HT1080 (cell line): Measurements from ENCODE around the gene ZNF614. TPM values are rescaled to one million over a fixed set of nuclear protein-coding genes. Genes with fewer than 3 reads are reported as not detected.
"Not testable (repeated sequence)": the region's sequence is repeated elsewhere in the genome, so short reads cannot be mapped to it uniquely, and the experiment has no call there.

Source experiments
- DNase-seq: peaks from one replicate; pipeline ENCODE4 v3.0.0-alpha.2; 2015; ENCODE audit warnings: low read depth
- polyA plus RNA-seq, 2 experiments: library from polyadenylated mRNA; depleted of rRNA; stranded (reverse); fragments of >200 nt; gene quantifications; 2 replicates each; pipeline ENCODE4 v1.2.3, GENCODE V29; 2015
- total RNA-seq: library from RNA; depleted of rRNA; stranded (reverse); fragments of >200 nt; shearing (Covaris generic); gene quantifications from 2 replicates; pipeline ENCODE4 v1.2.3, GENCODE V29; 2014; rRNA removed

Gene ZNF614
- total RNA-seq: 8.9 and 9.1 TPM in 2 replicates
- 5.8 and 7.3 TPM in 2 replicates for polyA plus RNA-seq (2015; cell fraction: cytosol; rRNA removed)
- 6.1 and 6.9 TPM in 2 replicates for polyA plus RNA-seq (2015; cell fraction: nucleus; rRNA removed)

DNA sequence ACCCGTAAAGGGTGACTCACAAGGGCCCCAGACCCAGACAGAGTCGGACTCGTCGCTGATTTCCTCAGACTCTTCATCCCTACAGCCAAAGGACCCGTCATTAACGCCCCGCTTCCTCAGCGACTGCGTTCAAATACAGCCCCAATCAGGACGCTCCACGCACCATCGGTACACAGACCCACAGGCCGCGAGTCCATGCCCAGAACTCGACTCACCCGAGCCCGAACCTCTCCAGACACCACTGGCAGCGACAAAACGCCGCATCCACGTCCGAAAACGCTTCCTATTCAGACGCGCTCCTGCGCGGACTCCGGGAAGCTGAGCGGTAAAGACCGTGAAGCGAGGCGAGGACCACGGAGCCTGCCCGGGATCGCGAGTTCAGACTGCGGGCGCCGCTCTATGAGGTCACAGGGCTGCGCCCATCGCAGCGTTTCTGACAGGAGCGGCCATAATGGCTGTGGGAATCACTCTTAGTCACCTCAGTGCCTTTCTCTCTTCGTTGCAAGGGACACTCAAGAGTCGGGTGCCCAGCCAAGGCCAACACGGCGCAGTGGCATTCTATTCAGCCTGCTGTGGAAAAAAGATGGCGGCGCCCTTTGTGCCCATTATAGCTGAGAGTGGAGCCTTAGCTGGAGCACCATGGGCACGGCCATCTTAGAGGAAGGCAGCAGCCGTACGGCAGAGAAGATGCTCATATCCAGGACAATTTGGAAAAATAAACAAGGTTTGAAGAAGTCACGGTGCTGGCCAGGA is at the start of gene ZNF614:
Gene ZNF614 (minus strand): TSS at position 353 of the 753 bp plus-strand sequence. CDS start 2,634 bp downstream, outside the sequence.
- peak; percentile 85 for DNase-seq

DNA sequence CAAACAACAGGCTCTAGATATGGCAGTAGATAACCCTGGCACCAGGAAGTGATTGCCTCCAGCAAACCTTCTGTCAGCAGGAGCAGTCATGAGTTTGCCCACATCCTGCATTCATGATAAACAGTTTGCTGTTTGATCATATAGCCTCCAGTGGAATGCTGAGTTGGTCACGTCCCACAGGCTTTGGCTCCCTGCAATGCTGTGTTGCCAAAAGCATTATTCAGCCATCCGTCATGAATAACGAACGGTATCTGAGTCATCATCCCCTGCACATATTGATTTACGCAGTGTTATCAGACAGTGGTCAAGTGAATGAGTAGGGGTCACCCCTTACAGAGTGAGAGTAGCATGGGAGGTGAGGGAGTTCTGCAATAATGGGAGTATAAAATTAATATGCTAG is 42.3 kb upstream of the ZNF614 start:
- peak; percentile 84 for DNase-seq

DNA sequence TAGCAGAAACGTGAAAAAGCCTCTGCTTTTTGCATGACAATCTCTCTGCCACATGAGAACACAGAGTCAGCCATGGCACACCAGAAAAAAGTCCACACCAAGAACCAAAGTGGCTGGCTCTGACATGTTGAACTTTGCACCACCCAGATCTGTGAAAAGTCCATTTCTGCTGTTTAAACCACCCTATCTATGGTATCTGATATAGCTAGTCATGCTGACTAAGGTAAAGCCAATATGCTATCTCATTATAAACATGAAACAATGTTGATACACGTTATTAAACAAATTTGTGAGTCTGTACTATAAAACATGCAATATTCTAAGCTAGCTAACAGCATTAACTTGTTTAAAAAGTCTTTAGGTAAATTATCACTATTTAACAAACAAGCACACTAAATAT is 41.5 kb upstream of the ZNF614 start:
- no peak for DNase-seq

DNA sequence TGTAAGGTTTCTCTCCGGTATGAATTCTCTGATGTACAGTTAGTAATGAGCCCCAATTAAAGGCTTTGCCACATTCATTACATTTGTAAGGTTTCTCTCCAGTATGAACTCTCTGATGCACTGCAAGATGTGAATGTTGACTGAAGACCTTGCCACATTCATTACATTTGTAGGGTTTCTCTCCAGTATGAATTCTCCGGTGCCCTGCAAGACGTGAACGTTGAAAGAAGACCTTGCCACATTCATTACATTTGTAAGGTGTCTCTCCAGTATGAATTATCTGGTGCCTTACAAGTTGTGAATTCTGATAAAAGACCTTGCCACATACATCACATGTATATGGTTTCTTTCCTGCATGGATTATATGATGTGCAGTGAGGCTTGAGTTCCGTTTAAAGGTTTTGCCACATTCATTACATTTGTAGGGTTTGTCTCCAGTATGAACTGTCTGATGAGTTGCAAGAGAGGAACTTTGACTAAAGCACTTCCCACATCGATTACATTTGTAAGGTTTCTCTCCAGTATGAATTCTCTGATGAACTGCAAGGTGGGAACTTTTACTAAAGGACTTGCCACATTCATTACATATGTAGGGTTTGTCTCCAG is 38.2 kb upstream of the ZNF614 start:
- DNase-seq: no peak

DNA sequence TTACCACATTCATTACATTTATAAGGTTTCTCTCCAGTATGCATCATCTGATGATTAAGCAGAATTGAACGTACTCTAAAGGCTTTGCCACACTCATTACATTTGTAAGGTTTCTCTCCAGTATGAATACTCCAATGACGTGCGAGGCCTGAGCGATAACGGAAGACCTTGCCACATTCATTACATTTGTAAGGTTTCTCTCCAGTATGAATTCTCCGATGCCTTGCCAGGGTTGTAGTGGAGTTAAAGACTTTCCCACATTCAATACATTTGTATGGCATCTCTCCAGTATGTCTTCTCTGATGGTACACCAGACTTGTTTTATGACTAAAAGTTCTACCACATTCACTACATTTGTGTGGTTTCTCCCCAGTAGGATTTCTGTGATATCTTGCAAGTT is 37.2 kb upstream of the ZNF614 start:
- no peak for DNase-seq

DNA sequence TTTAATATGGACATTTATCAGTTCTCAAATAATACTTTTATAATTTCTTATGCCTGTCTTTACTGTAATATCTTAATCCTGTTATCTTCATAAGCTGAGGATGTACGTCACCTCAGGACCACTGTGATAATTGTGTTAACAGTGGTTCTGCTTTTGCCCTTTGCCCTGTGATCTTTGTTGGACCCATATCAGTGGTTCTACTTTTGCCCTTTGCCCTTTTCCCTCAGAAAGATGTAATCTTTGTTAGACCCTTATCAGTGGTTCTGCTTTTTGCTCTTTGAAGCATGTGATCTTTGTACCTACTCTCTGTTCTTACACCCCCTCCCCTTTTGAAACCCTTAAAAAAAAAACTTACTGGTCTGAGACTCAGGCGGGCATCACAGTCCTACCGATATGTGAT is 28.3 kb upstream of the ZNF614 start:
- DNase-seq: not testable (repeated sequence)

DNA sequence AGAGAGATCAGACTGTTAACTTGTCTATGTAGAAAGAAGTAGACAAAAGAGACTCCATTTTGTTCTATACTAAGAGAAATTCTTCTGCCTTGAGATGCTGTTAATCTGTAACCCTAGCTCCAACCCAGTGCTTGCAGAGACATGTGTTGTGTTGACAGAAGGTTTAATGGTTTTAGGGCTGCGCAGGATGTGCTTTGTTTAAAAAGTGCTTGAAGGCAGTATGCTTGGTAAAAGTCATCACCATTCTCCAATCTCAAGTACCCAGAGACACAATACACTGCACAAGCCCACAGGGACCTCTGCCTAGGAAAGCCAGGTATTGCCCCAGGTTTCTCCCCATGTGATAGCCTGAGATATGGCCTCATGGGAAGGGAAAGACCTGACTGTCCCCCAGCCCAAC is 23.6 kb upstream of the ZNF614 start:
- not testable (repeated sequence) for DNase-seq

DNA sequence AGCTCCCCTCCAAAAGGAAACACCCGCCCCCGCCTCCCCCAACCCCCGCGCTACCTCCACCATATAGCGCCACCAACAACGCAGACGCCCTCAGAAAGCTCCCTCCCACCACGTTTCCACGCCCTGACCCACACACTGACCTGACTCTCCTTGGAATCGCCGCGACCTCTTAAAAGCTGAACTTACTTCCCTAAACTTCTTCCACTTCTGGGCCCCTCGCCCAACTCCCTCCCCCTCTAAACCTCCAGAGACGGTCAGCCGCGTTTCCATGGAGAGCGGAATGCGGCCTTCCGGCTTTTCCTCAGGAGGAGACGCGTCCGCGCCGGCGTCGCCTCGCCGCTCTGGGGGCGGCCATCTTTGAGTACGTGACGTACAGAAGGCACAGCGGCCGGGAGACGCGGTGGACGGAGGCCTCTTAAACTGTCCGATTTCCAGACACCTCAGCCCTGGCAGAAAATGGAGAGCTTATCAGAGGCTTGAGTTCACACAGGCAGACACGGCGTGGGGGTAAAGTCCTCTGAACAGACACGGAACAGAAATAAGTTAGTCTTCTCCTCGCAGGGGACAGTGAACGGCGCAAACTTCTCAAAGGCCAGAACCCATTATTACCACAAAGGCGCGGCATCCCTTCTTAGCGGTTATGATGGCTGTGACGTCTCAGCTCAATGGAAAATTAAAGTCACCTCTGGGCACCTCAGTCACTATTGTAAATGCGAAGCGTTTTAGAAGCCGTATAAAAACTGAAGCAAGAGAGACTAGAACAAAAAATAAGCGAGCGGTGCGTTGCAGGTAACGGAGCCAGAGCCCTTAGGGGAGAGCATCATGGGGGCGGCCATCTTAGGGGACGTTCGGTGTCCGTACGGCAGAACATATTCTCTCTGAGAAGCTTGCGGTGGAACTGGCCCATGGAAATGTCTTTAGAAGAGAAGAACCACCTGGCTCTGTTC is 20.6 kb upstream of the ZNF614 start, which contains the start of gene ZNF432:
Gene ZNF432 (minus strand): TSS at position 284 of the 947 bp plus-strand sequence. CDS start 1,970 bp downstream, outside the sequence.
- peak; percentile 85 for DNase-seq

DNA sequence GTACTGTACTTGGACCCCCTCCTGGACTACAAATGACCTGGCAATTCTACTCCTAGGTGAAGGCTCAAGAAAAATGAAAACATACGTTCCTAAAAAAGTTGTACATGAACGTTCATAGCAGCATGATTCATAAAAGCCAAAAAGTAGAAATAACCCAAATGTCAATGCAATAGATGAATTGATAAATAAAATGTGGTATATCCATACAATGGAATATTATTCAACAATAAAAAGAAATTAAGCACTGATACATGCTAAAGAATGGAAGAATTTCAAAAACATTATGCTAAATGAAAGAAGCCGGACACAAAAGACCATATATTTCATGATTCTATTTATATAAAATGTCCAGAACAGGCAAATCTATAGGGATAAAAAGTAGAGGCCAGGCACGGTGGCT is 11.0 kb upstream of the ZNF614 start:
- DNase-seq: no peak

DNA sequence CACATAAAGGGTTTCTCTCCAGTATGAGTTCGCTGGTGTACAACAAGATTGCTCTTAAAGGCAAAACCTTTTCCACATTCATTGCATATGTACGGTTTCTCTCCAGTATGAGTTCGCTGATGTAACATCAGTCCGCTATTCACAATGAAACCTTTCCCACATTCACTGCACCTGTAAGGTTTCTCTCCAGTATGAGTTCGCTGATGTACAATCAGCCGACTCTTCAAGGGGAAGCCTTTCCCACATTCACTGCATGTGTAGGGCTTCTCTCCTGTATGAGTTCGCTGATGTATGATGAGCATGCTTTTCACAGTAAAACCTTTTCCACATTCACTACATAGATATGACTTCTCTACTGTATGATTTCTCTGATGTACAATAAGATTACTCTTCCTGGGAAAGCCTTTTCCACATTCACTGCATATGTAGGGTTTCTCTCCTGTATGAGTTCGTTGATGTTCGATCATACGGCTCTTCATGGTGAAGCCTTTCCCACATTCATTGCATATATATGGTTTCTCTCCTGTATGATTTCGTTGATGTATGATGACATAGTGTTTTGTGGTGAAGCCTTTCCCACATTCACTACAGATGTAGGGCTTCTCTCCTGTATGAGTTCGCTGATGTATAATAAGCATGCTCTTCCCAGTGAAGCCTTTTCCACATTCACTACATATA is 6.0 kb upstream of the ZNF614 start:
- DNase-seq: no peak

DNA sequence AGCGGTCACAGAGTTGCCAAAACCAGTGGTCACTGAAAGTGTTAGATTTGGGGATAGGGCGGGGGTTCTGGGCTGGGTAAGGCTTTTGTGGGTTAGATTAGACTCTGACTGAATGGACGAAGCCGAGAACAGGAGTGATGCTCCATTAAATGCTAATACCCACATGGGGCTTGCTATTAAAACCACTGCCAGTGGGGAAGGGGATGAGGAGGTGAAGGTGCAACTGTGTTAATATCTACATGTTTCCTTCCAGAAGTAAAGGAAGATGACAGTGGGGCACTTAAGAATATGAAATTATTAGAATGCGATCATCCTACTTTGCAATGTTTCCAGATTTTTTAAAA is 573 bp upstream of the ZNF614 start:
- DNase-seq: no peak

DNA sequence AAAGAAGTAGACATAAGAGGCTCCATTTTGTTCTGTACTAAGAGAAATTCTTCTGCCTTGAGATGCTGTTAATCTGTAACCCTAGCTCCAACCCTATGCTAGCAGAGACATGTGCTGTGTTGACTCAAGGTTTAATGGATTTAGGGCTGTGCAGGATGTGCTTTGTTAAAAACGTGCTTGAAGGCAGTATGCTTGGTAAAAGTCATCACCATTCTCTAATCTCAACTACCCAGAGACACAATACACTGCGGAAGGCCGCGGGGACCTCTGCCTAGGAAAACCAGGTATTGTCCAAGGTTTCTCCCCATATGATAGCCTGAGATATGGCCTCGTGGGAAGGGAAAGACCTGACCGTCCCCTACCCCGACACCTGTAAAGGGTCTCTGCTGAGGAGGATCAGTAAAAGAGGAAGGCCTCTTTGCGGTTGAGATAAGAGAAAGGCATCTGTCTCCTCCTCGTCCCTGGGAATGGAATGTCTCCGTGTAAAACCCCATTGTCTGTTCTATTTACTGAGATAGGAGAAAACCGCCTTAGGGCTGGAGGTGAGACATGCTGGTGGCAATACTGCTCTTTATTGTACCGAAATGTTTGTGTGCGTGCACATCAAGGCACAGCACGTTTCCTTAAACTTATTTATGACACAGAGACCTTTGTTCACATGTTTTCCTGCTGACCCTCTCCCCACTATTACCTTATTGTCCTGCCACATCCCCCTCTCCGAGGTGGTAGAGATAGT is 1.8 kb downstream of the ZNF614 start:
- not testable (repeated sequence) for DNase-seq

DNA sequence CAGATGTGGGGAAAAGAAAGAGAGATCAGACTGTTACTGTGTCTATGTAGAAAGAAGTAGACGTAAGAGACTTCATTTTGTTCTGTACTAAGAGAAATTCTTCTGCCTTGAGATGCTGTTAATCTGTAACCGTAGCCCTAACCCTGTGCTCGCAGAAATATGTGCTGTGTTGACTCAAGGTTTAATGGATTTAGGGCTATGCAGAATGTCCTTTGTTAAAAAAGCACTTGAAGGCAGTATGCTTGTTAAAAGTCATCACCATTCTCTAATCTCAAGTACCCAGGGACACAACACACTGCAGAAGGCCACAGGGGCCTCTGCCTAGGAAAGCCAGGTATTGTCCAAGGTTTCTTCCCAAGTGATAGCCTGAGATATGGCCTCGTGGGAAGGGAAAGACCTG is 3.7 kb downstream of the ZNF614 start:
- DNase-seq: not testable (repeated sequence)

DNA sequence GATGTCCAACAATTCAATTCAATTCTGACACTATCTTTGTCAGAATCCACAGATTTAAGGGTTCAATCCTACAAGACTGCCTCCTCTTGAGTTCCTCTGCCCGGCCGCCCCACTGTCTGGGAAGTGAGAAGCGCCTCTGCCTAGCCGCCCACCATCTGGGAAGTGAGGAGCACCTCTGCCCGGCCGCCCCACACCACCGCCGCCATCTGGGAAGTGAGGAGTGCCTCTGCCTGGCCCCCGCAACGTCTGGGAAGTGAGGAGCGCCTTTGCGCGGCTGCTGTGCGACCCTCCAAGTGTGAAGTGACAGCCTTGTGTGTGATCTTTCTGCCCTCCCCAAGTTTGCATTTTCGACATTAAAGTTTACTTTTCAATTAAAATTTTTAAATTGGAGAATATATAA is 6.0 kb downstream of the ZNF614 start:
- DNase-seq: no peak

DNA sequence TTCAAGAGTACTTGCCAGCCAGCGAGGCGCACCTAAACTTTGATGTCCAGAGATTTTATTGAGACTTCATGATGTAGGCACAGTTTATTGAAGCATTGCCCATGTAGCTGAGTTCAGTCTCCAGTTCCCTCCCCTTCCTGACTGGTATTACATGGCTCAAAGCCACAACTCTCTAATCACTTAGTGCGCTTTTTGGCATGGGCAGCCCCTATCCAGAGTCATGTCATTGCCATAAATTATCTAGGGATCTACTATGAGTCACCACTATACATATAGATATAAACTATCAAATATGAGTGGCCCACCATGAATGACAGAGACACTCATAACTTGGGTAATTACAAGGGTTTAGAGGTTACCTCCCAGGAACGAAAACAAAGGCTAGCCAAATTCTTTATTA is 7.7 kb downstream of the ZNF614 start:
- no peak for DNase-seq

DNA sequence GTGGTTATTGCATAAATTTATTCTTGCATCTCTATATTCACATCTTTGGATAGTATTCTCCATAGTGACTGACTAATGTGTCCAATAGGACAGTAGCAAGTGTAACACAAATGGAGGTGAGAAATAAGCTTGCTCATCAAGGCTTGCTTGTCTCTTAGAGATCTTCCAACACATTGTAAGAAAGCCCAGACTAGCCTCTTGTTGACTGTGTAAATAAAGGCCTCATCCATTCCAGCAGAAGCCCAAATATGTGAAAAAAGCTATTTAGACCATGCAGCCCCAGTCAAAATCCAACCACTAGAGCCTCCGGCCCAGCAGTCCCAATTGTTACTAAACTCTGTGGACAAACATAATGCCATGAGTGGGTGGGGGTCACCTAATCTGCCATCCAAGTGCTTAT is 17.5 kb downstream of the ZNF614 start:
- no peak for DNase-seq

DNA sequence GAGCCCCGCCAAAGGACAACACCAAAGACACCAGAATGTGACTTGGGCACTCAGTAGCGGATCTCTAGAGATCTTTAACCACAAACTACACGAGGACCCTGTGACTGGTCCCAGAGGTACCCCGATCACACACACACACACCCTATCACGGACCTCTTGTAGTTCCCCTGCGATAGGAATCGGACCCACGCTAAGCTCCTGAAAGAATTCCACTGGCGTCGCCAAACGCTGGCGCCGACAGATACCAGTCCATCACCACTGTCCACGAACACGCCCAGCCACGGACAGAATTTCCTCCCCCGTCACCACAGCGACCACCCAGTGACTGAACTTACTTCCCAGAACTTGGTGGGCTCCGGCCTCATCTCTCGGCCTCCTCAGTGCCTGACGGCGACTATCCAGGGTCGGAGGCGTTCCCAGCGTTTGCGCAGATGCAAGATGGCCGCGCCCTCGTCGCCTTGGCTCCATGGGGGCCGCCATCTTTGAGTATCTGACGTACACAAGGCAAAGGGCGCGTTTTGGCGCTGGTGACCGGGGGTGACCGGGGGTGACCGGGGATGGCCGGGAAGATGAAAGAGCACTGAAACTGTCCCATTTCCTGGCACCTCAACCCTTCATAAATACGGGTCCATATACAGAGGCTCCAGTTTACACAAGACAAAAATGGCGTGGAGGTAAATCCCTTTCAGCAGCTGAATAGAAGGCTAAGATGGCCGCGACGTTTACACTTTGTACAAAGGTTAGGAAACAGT is 20.2 kb downstream of the ZNF614 start, which contains the start of gene ZNF615:
Gene ZNF615 (minus strand): TSS at position 406 of the 752 bp plus-strand sequence. CDS start 4,500 bp downstream, outside the sequence.
- peak; percentile 73 for DNase-seq

DNA sequence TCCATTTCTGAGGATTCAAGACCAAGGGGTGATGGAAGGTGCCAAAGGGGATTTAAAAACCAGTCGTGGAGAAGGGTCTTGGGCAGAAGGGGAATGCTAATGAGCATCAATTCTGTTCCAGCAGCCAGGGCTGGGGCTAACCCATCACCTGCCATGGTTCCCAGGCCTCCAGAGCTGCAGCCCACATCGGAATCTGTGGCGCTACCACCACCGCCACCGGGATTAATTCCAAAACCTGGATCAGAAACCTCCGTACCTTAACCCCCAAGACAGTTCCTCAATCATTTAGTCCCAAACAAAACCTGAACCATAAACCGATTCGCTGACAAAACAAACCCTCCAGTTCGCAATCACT is 20.8 kb downstream of the ZNF614 start:
- no peak for DNase-seq

DNA sequence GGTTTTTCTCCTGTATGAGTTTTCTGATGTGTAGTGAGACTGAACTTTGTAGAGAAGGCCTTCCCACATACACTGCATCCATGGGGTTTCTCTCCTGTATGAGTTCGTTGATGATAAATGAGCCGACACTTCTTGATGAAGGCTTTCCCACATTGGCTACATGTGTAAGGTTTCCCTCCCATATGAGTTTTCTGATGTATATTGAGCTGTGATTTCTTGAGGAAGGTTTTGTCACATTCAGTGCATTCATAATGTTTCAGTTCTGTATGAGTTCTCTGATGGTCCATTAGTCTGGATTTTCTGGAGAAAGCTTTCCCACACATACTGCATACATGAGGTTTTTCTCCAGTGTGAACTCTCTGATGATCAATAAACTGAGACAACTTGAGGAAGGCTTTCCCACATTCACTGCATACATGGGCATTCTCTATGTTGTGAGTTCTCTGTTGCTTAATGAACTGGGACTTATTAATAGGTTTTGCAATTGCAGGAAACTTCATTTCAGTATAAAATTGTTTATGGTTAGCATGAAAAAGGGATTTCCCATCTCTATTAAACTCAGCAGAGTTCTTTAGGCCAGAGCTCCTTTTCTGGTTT is 34.0 kb downstream of the ZNF614 start:
- DNase-seq: no peak
